Measurements from ENCODE around the gene RBM48. TPM values are rescaled to one million over a fixed set of nuclear protein-coding genes. Genes with fewer than 3 reads are reported as not detected.

The RBM48 gene
- total and polyA plus RNA-seq, 2 of the 13 experiments (the other 11 are each of a cell fraction or from before 2014, with no cell fraction given) = 7.2 to 12.2 TPM

GRCh38 chr7:92496876-92497275, 31.7 kb upstream of the RBM48 start:
- no peak for DNase-seq (ENCODE audit: low spot score)
- ChIA-PET POLR2A (no interaction called here), CTCF (ENCODE audit: low intra/inter-chr PET ratio, low total read pairs) (no interaction called here)
- Histone ChIP-seq H4K20me1 (ENCODE audit: insufficient read depth, low read length) (no peaks in the 10 kb centered on the region), H3K4me1 (ENCODE audit: insufficient read depth, low read length) (no peaks in the 10 kb centered on the region), H3K27me3 (ENCODE audit: control insufficient read depth in 1 of 2, insufficient read depth in 2 of 2, low read length in 2 of 2) (no peaks in the 10 kb centered on the region), H3K36me3 (replicated peaks in 1 of 2; ENCODE audit: control insufficient read depth in 1 of 2, insufficient read depth in 2 of 2, low read length in 2 of 2) (peaks cover 6 to 24% of the 10 kb centered on the region in 2 experiments; a peak in 4 of 5 replicates), H3K4me3 (replicated peaks in 1 of 3; ENCODE audit: insufficient read depth in 1 of 3, low read depth in 2 of 3, low read length in 3 of 3) (no peak overlapping the region), H2AFZ (ENCODE audit: low read length) (no peak overlapping the region), H3K9ac (ENCODE audit: insufficient read depth, low read depth, low read length) (no peak overlapping the region), H3K79me2 (ENCODE audit: insufficient read depth, low read length) (no peaks in the 10 kb centered on the region), H3K4me2 (ENCODE audit: low read depth, low read length) (no peak overlapping the region), H3K9me3 (ENCODE audit: low read length) (no peaks in the 10 kb centered on the region), H3K27ac (ENCODE audit: extremely low read length, insufficient read depth, low read length) (no peak overlapping the region)
- no TSS peak for BruUV-seq (replicated peaks)
- TF ChIP-seq CC2D1A (CRISPR knock-in tag; IDR thresholded peaks at IDR 0.05) (no peak), NR2C2 (CRISPR knock-in tag; IDR thresholded peaks at IDR 0.05; ENCODE audit: borderline replicate concordance) (no peak), RBM39 (IDR thresholded peaks at IDR 0.05; ENCODE audit: low read depth, low read length, poor library complexity, severe bottlenecking) (no peak), ZNF101 (CRISPR knock-in tag; IDR thresholded peaks at IDR 0.05; ENCODE audit: borderline replicate concordance, low read depth) (no peak), PCBP1 (IDR thresholded peaks at IDR 0.05; ENCODE audit: borderline replicate concordance, low read depth, low read length) (no peak), ZNF572 (CRISPR knock-in tag; IDR thresholded peaks at IDR 0.05) (no peak), THAP8 (CRISPR knock-in tag; IDR thresholded peaks at IDR 0.05; ENCODE audit: borderline replicate concordance) (no peak), SIN3B (IDR thresholded peaks at IDR 0.05; ENCODE audit: low read length) (no peak), EEA1 (CRISPR knock-in tag; IDR thresholded peaks at IDR 0.05; ENCODE audit: borderline replicate concordance) (no peak)
- 97% methylated on average over 2 of the region's 2 CpGs for WGBS (ENCODE audit: low lambda C conversion rate)
- intact Hi-C loops (cut with micrococcal nuclease; ENCODE audit: unreplicated experiment) = no loop called here
- in situ Hi-C loops (cut with HindIII; ENCODE audit: extremely low pct_ligation_motif_present, low pct_unique_long_range_greater_than_20kb) = no loop called here
- ATAC-seq = no peak
- FAIRE-seq = no peak
